Measurements from ENCODE around the gene TMED10. TPM values are rescaled to one million over a fixed set of nuclear protein-coding genes. Genes with fewer than 3 reads are reported as not detected.

The TMED10 gene
- total RNA-seq, 2 donors from 2014 or later: 264 to 267 TPM

- Mint-ChIP-seq H3K9me3 (no peaks in the 10 kb centered on the region), H3K4me1 (peaks cover 33% of the 10 kb centered on the region), H3K36me3 (ENCODE audit: low read depth) (no peaks in the 10 kb centered on the region), H3K27ac (no peak overlapping the region), H3K4me3 (no peak overlapping the region), H3K27me3 (ENCODE audit: insufficient read depth) (peaks cover 43% of the 10 kb centered on the region)
- Histone ChIP-seq H3K9me3 (ENCODE audit: control insufficient read depth, low read length) (no peaks in the 10 kb centered on the region), H3K27me3 (ENCODE audit: control insufficient read depth, insufficient read depth, low read length, poor library complexity, severe bottlenecking) (peaks cover 13% of the 10 kb centered on the region), H3K27ac (ENCODE audit: low read depth, low read length) (no peak overlapping the region), H3K36me3 (ENCODE audit: control insufficient read depth, insufficient read depth, low read length) (no peaks in the 10 kb centered on the region), H3K9ac (ENCODE audit: extremely low read depth, low read length, poor library complexity, severe bottlenecking) (no peak overlapping the region), H3K4me3 (ENCODE audit: low read length) (no peak overlapping the region), H3K4me1 (ENCODE audit: control insufficient read depth, insufficient read depth, low read length) (peaks cover 4% of the 10 kb centered on the region)
- WGBS, 2 experiments (ENCODE audit: insufficient coverage in 1 of 2, insufficient read length in 1 of 2): 91 to 94% methylated on average over 6 to 11 of the region's 11 CpGs
- TF ChIP-seq CTCF (conservative IDR thresholded peaks at IDR 0.05): no peak
- no peak for DNase-seq
These were observed 22.0 kb upstream of the TMED10 start for GRCh38 chr14:75198291-75198933.

- Mint-ChIP-seq H3K27me3 (ENCODE audit: insufficient read depth) (peaks cover 46% of the 10 kb centered on the region), H3K27ac (no peak overlapping the region), H3K4me1 (peaks cover 33% of the 10 kb centered on the region), H3K4me3 (no peak overlapping the region), H3K9me3 (no peaks in the 10 kb centered on the region), H3K36me3 (ENCODE audit: low read depth) (no peaks in the 10 kb centered on the region)
- no peak overlapping the region for H3K27ac ChIP-seq (ENCODE audit: low read depth, low read length)
- H3K4me1 ChIP-seq (ENCODE audit: control insufficient read depth, insufficient read depth, low read length): peaks cover 4% of the 10 kb centered on the region
- H3K27me3 ChIP-seq (ENCODE audit: control insufficient read depth, insufficient read depth, low read length, poor library complexity, severe bottlenecking): peaks cover 13% of the 10 kb centered on the region
- no peak for TF ChIP-seq CTCF (conservative IDR thresholded peaks at IDR 0.05)
- 91% methylated on average over 4 of the region's 4 CpGs; no CpG with 5 or more reads in 1 of the 2 experiments for WGBS, 2 experiments (ENCODE audit: insufficient coverage in 1 of 2, insufficient read length in 1 of 2)
- H3K4me3 ChIP-seq (ENCODE audit: low read length): no peak overlapping the region
- H3K9me3 ChIP-seq (ENCODE audit: control insufficient read depth, low read length): no peaks in the 10 kb centered on the region
- no peak for DNase-seq
- no peak overlapping the region for H3K9ac ChIP-seq (ENCODE audit: extremely low read depth, low read length, poor library complexity, severe bottlenecking)
- no peaks in the 10 kb centered on the region for H3K36me3 ChIP-seq (ENCODE audit: control insufficient read depth, insufficient read depth, low read length)
These were observed 20.9 kb upstream of the TMED10 start for GRCh38 chr14:75197338-75197737.

- Histone ChIP-seq H3K27me3 (ENCODE audit: control insufficient read depth, insufficient read depth, low read length, poor library complexity, severe bottlenecking) (peaks cover 13% of the 10 kb centered on the region), H3K9ac (ENCODE audit: extremely low read depth, low read length, poor library complexity, severe bottlenecking) (no peak overlapping the region), H3K4me3 (ENCODE audit: low read length) (no peak overlapping the region), H3K27ac (ENCODE audit: low read depth, low read length) (no peak overlapping the region), H3K9me3 (ENCODE audit: control insufficient read depth, low read length) (no peaks in the 10 kb centered on the region), H3K36me3 (ENCODE audit: control insufficient read depth, insufficient read depth, low read length) (no peaks in the 10 kb centered on the region), H3K4me1 (ENCODE audit: control insufficient read depth, insufficient read depth, low read length) (peaks cover 4% of the 10 kb centered on the region)
- peak; percentile 69 for DNase-seq
- WGBS, 2 experiments (ENCODE audit: insufficient coverage in 1 of 2, insufficient read length in 1 of 2): 80 to 85% methylated on average over 4 of the region's 4 CpGs
- Mint-ChIP-seq H3K4me3 (peak overlapping the region; percentile 2), H3K4me1 (peaks cover 33% of the 10 kb centered on the region), H3K27me3 (ENCODE audit: insufficient read depth) (peaks cover 46% of the 10 kb centered on the region), H3K27ac (peak overlapping the region; percentile 15), H3K9me3 (no peaks in the 10 kb centered on the region), H3K36me3 (ENCODE audit: low read depth) (no peaks in the 10 kb centered on the region)
- no peak for TF ChIP-seq CTCF (conservative IDR thresholded peaks at IDR 0.05)
These were observed 20.1 kb upstream of the TMED10 start for GRCh38 chr14:75196468-75196867.
